Keratinocyte (primary cell): ENCODE measurements around the gene CNPPD1.

Experiments
- CTCF ChIP-seq, 3 experiments: IDR thresholded peaks in 1 of 3; conservative IDR thresholded peaks in 1 of 3; optimal IDR thresholded peaks in 1 of 3; 2 replicates in 2 of 3; 3 replicates in 1 of 3; pipeline versions ENCODE3 to v1.5.1; 2011; ENCODE audit warnings: low read length in 3 of 3, mild to moderate bottlenecking in 3 of 3, moderate library complexity in 2 of 3, control low read depth in 1 of 3, inconsistent platforms in 1 of 3; ENCODE audit not compliant: insufficient read depth in 2 of 3; ENCODE audit errors: extremely low read depth in 1 of 3
- EZH2 ChIP-seq: IDR thresholded peaks from one replicate; pipeline ENCODE4 v1.6.1; 2012; ENCODE audit warnings: inconsistent platforms, mild to moderate bottlenecking, low read length, moderate library complexity

GRCh38 chr2:219127037-219127635 lies 49.6 kb downstream of the CNPPD1 start:
- TF ChIP-seq EZH2 = no peak
- TF ChIP-seq CTCF (optimal IDR thresholded peaks at IDR 0.05 in 1 of 3, IDR thresholded peaks at IDR 0.05 in 1 of 3, conservative IDR thresholded peaks at IDR 0.05 in 1 of 3; ENCODE audit: extremely low read depth in 1 of 3, insufficient read depth in 2 of 3, low read length in 3 of 3) = no peak
